Thoracic aorta (tissue), 2 donors: Measurements from ENCODE around the gene CTAGE9. TPM values are rescaled to one million over a fixed set of nuclear protein-coding genes. Genes with fewer than 3 reads are reported as not detected.
"Not testable (repeated sequence)": the region's sequence is repeated elsewhere in the genome, so short reads cannot be mapped to it uniquely, and the experiment has no call there.

Source experiments
- ATAC-seq: fragments of 150-250 bp; one replicate; pipeline ENCODE4 v1.8.0; 2017; ENCODE audit warnings: low read depth; ENCODE audit not compliant: insufficient number of reproducible peaks, low FRiP score
- DNase-seq: peaks from one replicate; pipeline ENCODE4 v3.0.0-alpha.2; 2020; ENCODE audit warnings: low spot score
- H3K27ac ChIP-seq, 2 donors: fragments of 200-600 bp; sonication (generic); 1 replicate in 1 of 2; 2 replicates in 1 of 2; pipeline ENCODE4 v1.5.1; 2016; ENCODE audit warnings: mild to moderate bottlenecking in 2 of 2, moderate library complexity in 2 of 2
- H3K27me3 ChIP-seq: fragments of 200-600 bp; sonication (generic); replicated peaks from 2 replicates; pipeline ENCODE4 v1.6.0; 2016; ENCODE audit warnings: mild to moderate bottlenecking; ENCODE audit not compliant: insufficient read depth
- H3K36me3 ChIP-seq: fragments of 200-600 bp; sonication (generic); one replicate; pipeline ENCODE4 v1.5.1; 2016
- H3K4me1 ChIP-seq, 2 donors: fragments of 200-600 bp; sonication (generic); 1 replicate in 1 of 2; 2 replicates in 1 of 2; pipeline versions ENCODE4 v1.5.1 to v1.6.0; 2016; ENCODE audit warnings: low read depth in 2 of 2, mild to moderate bottlenecking in 1 of 2; ENCODE audit not compliant: control insufficient read depth in 1 of 2
- H3K4me3 ChIP-seq: fragments of 200-600 bp; sonication (generic); 2 replicates; pipeline ENCODE4 v1.5.1; 2016; ENCODE audit warnings: mild to moderate bottlenecking
- H3K9me3 ChIP-seq: fragments of 200-600 bp; sonication (generic); 2 replicates; pipeline ENCODE4 v1.5.1; 2016
- total RNA-seq, 2 donors: library from RNA; depleted of rRNA; stranded (reverse); fragments of >200 nt; gene quantifications; one replicate each; pipeline versions ENCODE4 v1.1.0 to v1.2.3, GENCODE V29; 2016
- TF ChIP-seq, protein P1 (sequence below): fragments of 200-600 bp; sonication (generic); IDR thresholded peaks from one replicate; pipeline ENCODE4 v1.5.1; 2019; ENCODE audit warnings: antibody characterized with exemption

Gene CTAGE9
- total RNA-seq, 2 donors from 2014 or later: not detected

DNA sequence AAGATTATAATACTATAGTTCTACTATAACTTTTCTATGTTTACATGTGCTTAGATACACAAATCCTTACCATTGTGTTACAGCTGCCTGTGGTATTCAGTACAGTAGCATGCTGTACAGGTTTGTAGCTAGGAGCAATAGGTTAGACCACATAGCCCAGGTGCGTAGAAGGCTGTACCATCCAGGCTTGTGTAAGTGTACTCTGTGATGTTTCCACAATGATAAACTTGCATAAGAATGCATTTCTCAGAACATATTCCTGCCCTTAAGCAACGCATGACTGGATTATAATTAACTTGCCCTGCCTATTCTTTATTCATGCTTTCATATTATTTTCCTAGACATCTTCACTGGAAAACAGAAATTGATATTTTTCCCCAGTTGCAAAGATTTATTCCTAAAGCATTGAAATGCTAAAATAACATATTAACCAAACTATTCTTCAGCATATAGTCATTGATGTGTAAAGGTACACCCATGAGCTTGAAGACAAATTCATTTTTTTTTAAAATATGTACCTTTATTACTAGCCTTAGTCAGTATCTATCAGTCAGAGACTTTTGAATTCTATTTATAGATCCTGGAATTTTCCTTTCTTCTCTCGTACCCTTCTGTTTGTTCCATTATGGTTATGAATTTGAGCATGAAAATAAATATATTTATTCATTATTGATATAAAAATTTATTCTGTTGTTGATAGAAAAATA lies 7.2 kb upstream of the CTAGE9 start:
- H3K4me3 ChIP-seq: no peak overlapping the region
- TF ChIP-seq, protein P1, sequence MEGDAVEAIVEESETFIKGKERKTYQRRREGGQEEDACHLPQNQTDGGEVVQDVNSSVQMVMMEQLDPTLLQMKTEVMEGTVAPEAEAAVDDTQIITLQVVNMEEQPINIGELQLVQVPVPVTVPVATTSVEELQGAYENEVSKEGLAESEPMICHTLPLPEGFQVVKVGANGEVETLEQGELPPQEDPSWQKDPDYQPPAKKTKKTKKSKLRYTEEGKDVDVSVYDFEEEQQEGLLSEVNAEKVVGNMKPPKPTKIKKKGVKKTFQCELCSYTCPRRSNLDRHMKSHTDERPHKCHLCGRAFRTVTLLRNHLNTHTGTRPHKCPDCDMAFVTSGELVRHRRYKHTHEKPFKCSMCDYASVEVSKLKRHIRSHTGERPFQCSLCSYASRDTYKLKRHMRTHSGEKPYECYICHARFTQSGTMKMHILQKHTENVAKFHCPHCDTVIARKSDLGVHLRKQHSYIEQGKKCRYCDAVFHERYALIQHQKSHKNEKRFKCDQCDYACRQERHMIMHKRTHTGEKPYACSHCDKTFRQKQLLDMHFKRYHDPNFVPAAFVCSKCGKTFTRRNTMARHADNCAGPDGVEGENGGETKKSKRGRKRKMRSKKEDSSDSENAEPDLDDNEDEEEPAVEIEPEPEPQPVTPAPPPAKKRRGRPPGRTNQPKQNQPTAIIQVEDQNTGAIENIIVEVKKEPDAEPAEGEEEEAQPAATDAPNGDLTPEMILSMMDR: no peak
- ATAC-seq: no peak
- H3K27me3 ChIP-seq: no peaks in the 10 kb centered on the region
- H3K4me1 ChIP-seq: no peaks in the 10 kb centered on the region
- no peaks in the 10 kb centered on the region for H3K36me3 ChIP-seq
- no peak overlapping the region for H3K27ac ChIP-seq
- DNase-seq: no peak
- no peaks in the 10 kb centered on the region for H3K9me3 ChIP-seq

DNA sequence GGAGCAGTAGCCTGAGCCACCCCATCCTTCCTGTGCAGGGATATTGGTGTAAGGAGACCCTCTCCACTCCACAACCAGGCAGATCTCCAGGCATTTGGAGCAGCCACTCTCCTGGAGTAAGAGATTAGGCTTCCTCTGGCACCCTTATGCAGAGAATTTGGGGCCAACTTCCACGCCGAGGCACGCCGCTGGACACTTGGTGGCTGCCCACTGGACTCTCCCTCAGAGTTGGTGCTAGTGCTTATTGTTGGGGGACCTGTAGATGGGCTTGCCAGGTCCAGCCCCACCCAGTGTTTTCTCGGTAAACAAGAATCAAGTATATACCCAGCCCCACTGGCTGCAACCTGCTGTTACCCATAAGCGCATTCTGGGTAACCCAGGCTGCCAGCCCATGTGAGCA lies 4.8 kb upstream of the CTAGE9 start:
- not testable (repeated sequence) for H3K4me3 ChIP-seq, H3K27ac ChIP-seq, DNase-seq, H3K36me3 ChIP-seq, H3K27me3 ChIP-seq, H3K4me1 ChIP-seq, ATAC-seq, H3K9me3 ChIP-seq

DNA sequence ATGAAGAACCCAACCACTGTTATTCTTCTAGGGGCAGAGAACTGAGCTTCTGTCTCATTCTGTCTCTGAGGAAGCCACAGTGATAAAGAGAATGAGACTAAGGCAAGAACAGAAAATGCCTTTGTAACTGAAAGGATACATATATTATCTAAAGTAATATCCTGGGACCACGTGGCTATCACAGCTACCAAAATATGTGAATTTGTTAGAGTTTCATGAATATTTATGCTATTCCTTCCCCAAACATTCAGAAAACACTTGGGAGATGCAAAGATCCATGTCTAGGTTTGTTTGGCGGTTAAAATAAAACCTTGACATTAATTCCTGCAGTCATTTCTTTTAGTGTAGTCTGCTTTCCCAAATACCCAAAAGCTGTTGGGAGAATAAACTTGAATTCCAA lies 6.9 kb downstream of the CTAGE9 start:
- not testable (repeated sequence) for H3K9me3 ChIP-seq, DNase-seq, H3K27ac ChIP-seq, H3K27me3 ChIP-seq, H3K36me3 ChIP-seq, ATAC-seq, H3K4me1 ChIP-seq, H3K4me3 ChIP-seq

GRCh38 chr6:131700851-131701250 lies 10.0 kb downstream of the CTAGE9 start:
- not testable (repeated sequence) for H3K27me3 ChIP-seq, H3K36me3 ChIP-seq, H3K27ac ChIP-seq, H3K9me3 ChIP-seq, ATAC-seq, H3K4me1 ChIP-seq, H3K4me3 ChIP-seq, DNase-seq

DNA sequence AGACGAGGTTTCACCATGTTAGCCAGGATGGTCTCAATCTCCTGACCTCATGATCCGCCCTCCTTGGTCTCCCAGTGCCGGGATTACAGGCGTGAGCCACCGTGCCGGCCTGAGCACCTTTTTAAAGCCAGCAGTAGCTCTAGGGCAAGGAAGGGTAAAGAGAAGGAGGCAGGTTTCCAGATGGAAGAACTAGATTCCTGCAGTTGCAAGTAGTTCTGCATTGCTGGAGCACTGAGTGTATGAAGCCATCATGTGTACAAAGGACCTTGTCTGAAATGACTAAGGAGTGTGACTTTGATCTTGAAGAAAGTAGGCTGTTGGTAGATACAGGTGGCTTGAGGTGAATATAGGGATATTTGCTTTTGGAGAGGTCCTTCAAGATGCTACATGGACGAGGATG lies 13.9 kb downstream of the CTAGE9 start:
- Histone ChIP-seq H3K9me3 (no peaks in the 10 kb centered on the region), H3K36me3 (no peaks in the 10 kb centered on the region), H3K4me3 (no peak overlapping the region), H3K27me3 (no peaks in the 10 kb centered on the region), H3K4me1 (no peaks in the 10 kb centered on the region), H3K27ac (no peak overlapping the region)
- DNase-seq (no peak), ATAC-seq (no peak)
- TF ChIP-seq, protein P1: no peak

GRCh38 chr6:131694832-131695426 lies 15.9 kb downstream of the CTAGE9 start:
- peak; percentile 79 for ATAC-seq
- no peaks in the 10 kb centered on the region for H3K9me3 ChIP-seq
- TF ChIP-seq, protein P1: peak; percentile 83
- no peaks in the 10 kb centered on the region for H3K4me1 ChIP-seq
- no peak overlapping the region for H3K27ac ChIP-seq
- no peaks in the 10 kb centered on the region for H3K36me3 ChIP-seq
- no peak overlapping the region for H3K4me3 ChIP-seq
- H3K27me3 ChIP-seq: no peaks in the 10 kb centered on the region
- no peak for DNase-seq
